Keratinocyte (primary cell): ENCODE data around the gene OPN1SW.

Experiments used
- EZH2 ChIP-seq: IDR thresholded peaks from one replicate; pipeline ENCODE4 v1.6.1; 2012; ENCODE audit warnings: inconsistent platforms, mild to moderate bottlenecking, low read length, moderate library complexity
- TF ChIP-seq, protein P1 (sequence below), 3 experiments: IDR thresholded peaks in 1 of 3; conservative IDR thresholded peaks in 1 of 3; optimal IDR thresholded peaks in 1 of 3; 2 replicates in 2 of 3; 3 replicates in 1 of 3; pipeline versions ENCODE3 to v1.5.1; 2011; ENCODE audit warnings: low read length in 3 of 3, mild to moderate bottlenecking in 3 of 3, moderate library complexity in 2 of 3, control low read depth in 1 of 3, inconsistent platforms in 1 of 3; ENCODE audit not compliant: insufficient read depth in 2 of 3; ENCODE audit errors: extremely low read depth in 1 of 3

- TF ChIP-seq, protein P1, sequence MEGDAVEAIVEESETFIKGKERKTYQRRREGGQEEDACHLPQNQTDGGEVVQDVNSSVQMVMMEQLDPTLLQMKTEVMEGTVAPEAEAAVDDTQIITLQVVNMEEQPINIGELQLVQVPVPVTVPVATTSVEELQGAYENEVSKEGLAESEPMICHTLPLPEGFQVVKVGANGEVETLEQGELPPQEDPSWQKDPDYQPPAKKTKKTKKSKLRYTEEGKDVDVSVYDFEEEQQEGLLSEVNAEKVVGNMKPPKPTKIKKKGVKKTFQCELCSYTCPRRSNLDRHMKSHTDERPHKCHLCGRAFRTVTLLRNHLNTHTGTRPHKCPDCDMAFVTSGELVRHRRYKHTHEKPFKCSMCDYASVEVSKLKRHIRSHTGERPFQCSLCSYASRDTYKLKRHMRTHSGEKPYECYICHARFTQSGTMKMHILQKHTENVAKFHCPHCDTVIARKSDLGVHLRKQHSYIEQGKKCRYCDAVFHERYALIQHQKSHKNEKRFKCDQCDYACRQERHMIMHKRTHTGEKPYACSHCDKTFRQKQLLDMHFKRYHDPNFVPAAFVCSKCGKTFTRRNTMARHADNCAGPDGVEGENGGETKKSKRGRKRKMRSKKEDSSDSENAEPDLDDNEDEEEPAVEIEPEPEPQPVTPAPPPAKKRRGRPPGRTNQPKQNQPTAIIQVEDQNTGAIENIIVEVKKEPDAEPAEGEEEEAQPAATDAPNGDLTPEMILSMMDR (optimal IDR thresholded peaks at IDR 0.05 in 1 of 3, IDR thresholded peaks at IDR 0.05 in 1 of 3, conservative IDR thresholded peaks at IDR 0.05 in 1 of 3; ENCODE audit: extremely low read depth in 1 of 3, insufficient read depth in 2 of 3, low read length in 3 of 3): no peak
- TF ChIP-seq EZH2: no peak
Observed at GRCh38 chr7:128801003-128801402, 25.4 kb upstream of the OPN1SW start.
